Measurements from ENCODE around the gene CIAPIN1. TPM values are rescaled to one million over a fixed set of nuclear protein-coding genes. Genes with fewer than 3 reads are reported as not detected.

Gene CIAPIN1
- total RNA-seq, 1 experiment from 2014 or later, result 98.3 TPM

GRCh38 chr16:57423152-57423551 lies 24.0 kb downstream of the CIAPIN1 start:
- no peak overlapping the region for H3K27ac Mint-ChIP-seq (ENCODE audit: unreplicated experiment)
- peaks cover 24% of the 10 kb centered on the region for H3K4me1 Mint-ChIP-seq (ENCODE audit: low read depth, unreplicated experiment)
- BruUV-seq (replicated peaks), result no TSS peak
- intact Hi-C loops (cut with micrococcal nuclease; ENCODE audit: unreplicated experiment), result no loop called here
- no peaks in the 10 kb centered on the region for H3K27me3 Mint-ChIP-seq (ENCODE audit: insufficient read depth, unreplicated experiment)
- Histone ChIP-seq H3K27me3 (replicated peaks; ENCODE audit: control insufficient read depth, insufficient read depth, low read length) (no peaks in the 10 kb centered on the region), H3K36me3 (ENCODE audit: control insufficient read depth, insufficient read depth, low read length) (0 out of 2 replicates have a peak, but pooled peaks cover 2% of the 10 kb centered on the region), H3K9me3 (no peaks in the 10 kb centered on the region), H3K4me3 (ENCODE audit: low read depth, low read length) (no peak overlapping the region), H3K4me1 (peaks cover 8% of the 10 kb centered on the region)
- DNase-seq, result no peak
- H3K36me3 Mint-ChIP-seq (ENCODE audit: insufficient read depth, unreplicated experiment), result peaks cover 6% of the 10 kb centered on the region
- TF ChIP-seq CTCF (IDR thresholded peaks at IDR 0.05; ENCODE audit: insufficient read depth in 1 of 2, low read depth in 1 of 2, low read length in 1 of 2, severe bottlenecking in 1 of 2, unreplicated experiment in 1 of 2), result no peak
- no peaks in the 10 kb centered on the region for H3K9me3 Mint-ChIP-seq (ENCODE audit: unreplicated experiment)
- no peak overlapping the region for H3K4me3 Mint-ChIP-seq (ENCODE audit: unreplicated experiment)
- ChIA-PET POLR2A (interaction anchor here (0.5 to 0.6 kb wide), 2 partner anchors 94 to 141 kb away, joined by 3 read pairs; no protein-coding TSS in a partner anchor), CTCF (interaction anchor here (1.3 kb wide), 2 partner anchors 17 to 123 kb away, joined by 4 to 15 read pairs; no protein-coding TSS in a partner anchor)

GRCh38 chr16:57422026-57422944 lies 24.9 kb downstream of the CIAPIN1 start:
- intact Hi-C loops (cut with micrococcal nuclease; ENCODE audit: unreplicated experiment), result loop anchor here (1.0 kb wide), 2 partner anchors 118 to 122 kb away; no protein-coding TSS in a partner anchor
- H3K9me3 ChIP-seq, result no peaks in the 10 kb centered on the region
- Mint-ChIP-seq H3K4me1 (ENCODE audit: low read depth, unreplicated experiment) (peaks cover 32% of the 10 kb centered on the region), H3K36me3 (ENCODE audit: insufficient read depth, unreplicated experiment) (peaks cover 6% of the 10 kb centered on the region), H3K27ac (ENCODE audit: unreplicated experiment) (no peak overlapping the region), H3K9me3 (ENCODE audit: unreplicated experiment) (no peaks in the 10 kb centered on the region), H3K4me3 (ENCODE audit: unreplicated experiment) (peak overlapping the region; percentile 5), H3K27me3 (ENCODE audit: insufficient read depth, unreplicated experiment) (no peaks in the 10 kb centered on the region)
- no peak overlapping the region for H3K4me3 ChIP-seq (ENCODE audit: low read depth, low read length)
- POLR2A ChIA-PET, result interaction anchor here (0.5 to 0.6 kb wide), 2 partner anchors 93 to 140 kb away, joined by 3 read pairs; no protein-coding TSS in a partner anchor
- H3K36me3 ChIP-seq (ENCODE audit: control insufficient read depth, insufficient read depth, low read length), result no peaks in the 10 kb centered on the region
- peaks cover 14% of the 10 kb centered on the region for H3K4me1 ChIP-seq
- CTCF ChIA-PET, result interaction anchor here (0.6 to 1.3 kb wide), 9 partner anchors 11 to 177 kb away, joined by 3 to 15 read pairs (median 4); partner anchors contain the start of genes ARL2BP, CIAPIN1 and COQ9
- no peaks in the 10 kb centered on the region for H3K27me3 ChIP-seq (replicated peaks; ENCODE audit: control insufficient read depth, insufficient read depth, low read length)
- peak; percentile 59 to 97 for TF ChIP-seq CTCF (IDR thresholded peaks at IDR 0.05; ENCODE audit: insufficient read depth in 1 of 2, low read depth in 1 of 2, low read length in 1 of 2, severe bottlenecking in 1 of 2, unreplicated experiment in 1 of 2)
- BruUV-seq (replicated peaks), result no TSS peak
- peak in 1 of 2 experiments; percentile 75 for DNase-seq

- intact Hi-C loops (cut with micrococcal nuclease; ENCODE audit: unreplicated experiment), result loop anchor here (1.0 kb wide), 1 partner anchor 100 kb away; no protein-coding TSS in a partner anchor
- no peaks in the 10 kb centered on the region for H3K9me3 ChIP-seq
- no peaks in the 10 kb centered on the region for H3K27me3 ChIP-seq (replicated peaks; ENCODE audit: control insufficient read depth, insufficient read depth, low read length)
- no peak for TF ChIP-seq CTCF (IDR thresholded peaks at IDR 0.05; ENCODE audit: insufficient read depth in 1 of 2, low read depth in 1 of 2, low read length in 1 of 2, severe bottlenecking in 1 of 2, unreplicated experiment in 1 of 2)
- H3K36me3 ChIP-seq (ENCODE audit: control insufficient read depth, insufficient read depth, low read length), result no peaks in the 10 kb centered on the region
- H3K27ac Mint-ChIP-seq (ENCODE audit: unreplicated experiment), result no peak overlapping the region
- no peaks in the 10 kb centered on the region for H3K27me3 Mint-ChIP-seq (ENCODE audit: insufficient read depth, unreplicated experiment)
- CTCF ChIA-PET, result interaction anchor here (0.6 to 4.5 kb wide), 4 partner anchors 92 to 119 kb away, joined by 6 to 88 read pairs (median 59); no protein-coding TSS in a partner anchor
- DNase-seq, result no peak
- H3K4me3 Mint-ChIP-seq (ENCODE audit: unreplicated experiment), result no peak overlapping the region
- peaks cover 42% of the 10 kb centered on the region for H3K4me1 Mint-ChIP-seq (ENCODE audit: low read depth, unreplicated experiment)
- BruUV-seq (replicated peaks), result no TSS peak
- H3K4me1 ChIP-seq, result peaks cover 24% of the 10 kb centered on the region
- H3K9me3 Mint-ChIP-seq (ENCODE audit: unreplicated experiment), result no peaks in the 10 kb centered on the region
- H3K4me3 ChIP-seq (ENCODE audit: low read depth, low read length), result no peak overlapping the region
- peaks cover 5% of the 10 kb centered on the region for H3K36me3 Mint-ChIP-seq (ENCODE audit: insufficient read depth, unreplicated experiment)
- POLR2A ChIA-PET, result no interaction called here
Measured at GRCh38 chr16:57419506-57419905, 27.7 kb downstream of the CIAPIN1 start.
